ENCODE measurements around the gene PICALM.

- TF ChIP-seq CTCF (IDR thresholded peaks at IDR 0.05): no peak
- no peak for TF ChIP-seq POLR2A (IDR thresholded peaks at IDR 0.05)
- TF ChIP-seq EP300 (IDR thresholded peaks at IDR 0.05): no peak
Observed at GRCh38 chr11:85937835-85938234, 131.0 kb downstream of the PICALM start.

Data from tibial nerve (tissue), 4 donors.